GM19397 (cell line): ENCODE results near the gene TPRN.

ENCODE experiments used
- ATAC-seq: cut with Tn5 transposase; IDR thresholded peaks from one replicate; pipeline ENCODE4 v1.9.1; 2021; ENCODE audit warnings: mild to moderate bottlenecking, moderate library complexity; ENCODE audit not compliant: unreplicated experiment

The TPRN gene

DNA sequence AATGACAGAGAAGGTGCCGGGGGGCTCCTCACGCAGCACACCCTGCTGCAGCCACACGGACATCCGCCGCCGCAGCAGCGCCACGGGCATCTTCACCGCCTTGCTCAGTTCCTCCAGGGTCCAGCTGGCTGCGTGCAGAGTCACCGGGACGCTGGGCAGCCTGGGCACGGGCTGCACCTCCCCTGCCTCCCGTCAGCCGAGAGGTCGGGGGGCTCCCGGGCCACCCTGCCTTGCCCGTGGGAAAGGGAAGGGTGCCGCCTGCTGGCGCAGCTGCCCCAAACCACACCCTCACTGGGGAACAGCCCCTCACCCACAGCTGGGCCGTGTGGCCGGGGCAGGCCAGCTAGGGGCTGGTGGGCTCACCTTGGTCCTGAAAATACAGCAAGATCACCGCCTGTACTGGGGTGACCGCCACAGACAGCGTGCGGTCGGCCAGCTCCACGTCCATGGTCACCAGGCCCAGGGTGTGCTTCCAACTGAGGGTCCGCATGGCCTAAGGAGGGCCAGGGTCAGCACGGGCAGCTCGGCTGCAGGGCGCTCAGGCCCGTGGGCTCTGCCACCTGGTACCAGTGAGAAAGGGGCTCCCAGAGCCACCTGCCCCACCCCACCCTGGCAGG, 25.1 kb downstream of the TPRN start:
- ATAC-seq, result no peak

DNA sequence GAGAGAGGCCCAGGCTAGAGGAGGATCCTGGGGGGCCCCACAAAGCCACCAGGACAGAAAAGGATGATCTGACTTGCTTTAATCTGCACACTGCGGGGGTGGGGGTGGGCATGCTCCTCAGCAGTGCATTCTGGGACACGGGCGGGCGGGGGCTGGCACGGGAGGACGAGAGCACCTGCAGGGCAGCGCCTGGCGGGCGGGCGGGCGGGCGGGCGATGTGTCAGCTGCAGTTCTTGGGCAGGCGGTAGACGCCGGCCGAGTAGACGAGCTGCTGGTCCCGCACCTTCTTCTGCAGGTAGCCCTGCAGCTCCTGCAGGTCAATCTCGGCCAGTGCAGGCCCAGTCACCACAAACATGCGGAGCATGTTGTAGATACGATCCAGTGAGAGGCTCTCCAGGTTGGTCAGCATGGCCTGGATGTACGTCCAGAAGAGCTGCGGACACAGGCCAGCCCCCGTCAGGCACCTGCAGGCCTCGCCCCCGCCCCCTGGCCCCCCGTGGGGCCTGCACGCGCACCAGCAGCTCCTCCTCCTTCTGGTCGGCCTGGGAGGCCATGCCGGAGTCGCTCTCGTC, 25.7 kb downstream of the TPRN start:
- no peak for ATAC-seq

DNA sequence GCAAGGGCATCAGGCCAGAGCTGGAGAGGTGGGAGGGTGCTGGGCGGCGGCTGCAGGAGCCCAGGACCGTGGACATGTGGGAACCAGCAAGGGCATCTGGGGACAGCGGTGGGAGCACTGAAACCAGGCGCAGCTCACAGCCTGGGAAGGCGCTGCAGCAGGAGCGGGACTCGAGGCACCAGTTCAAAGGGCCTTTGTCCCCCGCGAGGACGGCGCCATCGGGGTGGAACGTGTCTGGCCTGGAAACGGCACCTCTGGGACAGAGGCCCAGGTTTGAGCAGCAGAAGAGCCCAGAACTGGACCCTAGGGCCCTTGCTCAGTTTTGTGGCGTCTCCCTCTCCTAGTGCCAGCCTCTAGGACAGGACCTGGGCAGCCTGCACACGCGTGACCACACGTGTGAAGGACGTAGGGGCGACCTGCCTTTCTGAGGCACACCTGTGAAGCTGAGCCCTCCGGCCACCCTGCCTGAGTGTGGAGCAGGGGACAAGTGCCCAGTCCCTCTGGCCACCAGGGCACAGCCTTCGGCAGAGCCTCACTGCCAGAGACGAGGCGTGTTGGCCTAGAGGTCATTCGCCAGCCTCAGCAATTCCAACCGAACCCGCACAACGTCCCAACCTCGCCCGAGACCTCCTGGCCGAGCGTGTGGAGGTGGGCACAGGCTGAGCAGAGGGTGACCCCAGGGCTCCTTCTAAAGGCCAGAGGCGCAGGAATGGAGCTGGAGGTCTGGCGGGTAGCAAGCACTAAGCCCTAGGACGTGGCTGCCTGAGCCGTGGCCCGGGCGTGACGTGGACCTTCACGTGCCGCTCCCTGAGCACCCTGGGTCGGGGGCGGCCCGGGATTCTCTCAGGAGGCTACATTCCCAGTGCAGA, 26.5 kb downstream of the TPRN start:
- ATAC-seq, result no peak

DNA sequence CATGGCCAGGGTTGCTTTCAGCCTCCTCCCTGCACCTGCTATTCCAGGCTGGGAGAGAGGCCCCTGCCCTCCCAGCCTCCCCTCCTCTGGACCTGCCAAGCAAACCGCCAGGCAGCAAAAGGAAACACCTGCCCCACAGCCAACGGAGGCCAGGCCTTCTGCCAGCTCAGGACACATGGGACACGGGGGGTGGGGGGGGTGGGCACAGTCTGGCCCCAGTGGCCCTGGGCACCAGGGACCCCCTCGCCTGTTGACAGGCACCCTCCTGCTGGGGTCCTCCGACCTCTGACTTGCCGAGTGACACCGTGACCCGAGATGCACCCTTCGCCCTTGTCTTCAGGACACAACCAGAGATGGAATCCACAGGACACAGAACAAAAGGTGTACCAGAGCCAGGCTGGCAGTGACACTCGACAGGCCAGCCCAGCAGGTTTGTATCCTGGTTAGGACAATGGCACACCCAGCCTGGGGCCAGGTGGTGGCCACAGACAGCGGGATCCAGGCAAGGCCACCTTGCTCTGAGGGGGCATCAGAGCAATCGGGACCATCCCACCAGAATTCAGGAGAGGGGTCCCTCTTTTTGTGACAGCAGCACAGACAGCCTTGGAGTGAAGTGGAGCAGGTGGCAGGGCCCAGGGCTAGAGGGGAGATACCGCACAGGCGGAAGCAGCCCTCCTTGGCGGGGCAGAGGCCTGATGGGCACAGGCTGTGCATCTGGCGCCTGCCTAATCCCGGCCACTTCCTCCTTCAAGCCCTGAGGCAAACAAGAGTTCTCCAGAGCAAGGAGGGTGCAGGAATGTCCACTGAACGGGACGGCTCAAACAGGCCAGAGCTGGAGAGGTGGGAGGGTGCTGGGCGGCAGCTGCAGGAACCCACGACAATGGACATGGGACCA, 27.4 kb downstream of the TPRN start:
- no peak for ATAC-seq

DNA sequence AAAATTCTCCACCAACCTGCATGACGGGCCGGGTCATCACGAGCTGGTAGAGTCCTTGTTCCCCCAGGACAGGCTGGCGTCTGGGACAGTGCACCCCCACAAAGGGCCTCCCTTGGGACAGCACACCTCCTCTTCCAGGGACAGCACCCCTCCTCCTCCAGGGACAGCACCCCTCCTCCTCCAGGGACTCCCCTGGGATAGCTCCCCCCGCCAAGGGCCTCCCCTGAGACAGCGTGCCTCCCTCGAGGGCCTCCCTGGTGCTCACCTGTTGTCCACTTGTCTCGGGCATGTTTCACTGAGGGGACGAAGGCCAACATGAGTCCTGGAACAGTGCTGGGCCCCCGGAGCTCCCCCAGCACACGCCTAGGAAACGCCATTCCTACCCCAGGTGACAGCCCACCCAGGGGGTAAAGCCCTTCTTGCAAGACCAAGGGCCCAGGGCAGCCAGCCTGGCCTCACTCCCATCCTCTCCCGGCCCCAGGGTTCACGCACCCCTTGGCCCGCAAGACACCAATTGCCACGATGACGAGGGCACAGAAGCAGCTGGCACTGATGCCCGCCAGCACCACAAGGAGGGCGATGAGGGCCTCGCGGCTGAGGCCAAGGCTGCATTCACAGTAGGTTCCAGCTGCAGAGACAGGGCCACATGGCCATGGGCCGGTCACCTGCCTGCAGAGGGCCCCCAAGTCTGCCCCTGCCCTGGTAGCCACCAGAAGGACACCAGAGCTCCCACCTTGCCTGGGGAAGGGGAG, 29.2 kb downstream of the TPRN start:
- ATAC-seq, result no peak

DNA sequence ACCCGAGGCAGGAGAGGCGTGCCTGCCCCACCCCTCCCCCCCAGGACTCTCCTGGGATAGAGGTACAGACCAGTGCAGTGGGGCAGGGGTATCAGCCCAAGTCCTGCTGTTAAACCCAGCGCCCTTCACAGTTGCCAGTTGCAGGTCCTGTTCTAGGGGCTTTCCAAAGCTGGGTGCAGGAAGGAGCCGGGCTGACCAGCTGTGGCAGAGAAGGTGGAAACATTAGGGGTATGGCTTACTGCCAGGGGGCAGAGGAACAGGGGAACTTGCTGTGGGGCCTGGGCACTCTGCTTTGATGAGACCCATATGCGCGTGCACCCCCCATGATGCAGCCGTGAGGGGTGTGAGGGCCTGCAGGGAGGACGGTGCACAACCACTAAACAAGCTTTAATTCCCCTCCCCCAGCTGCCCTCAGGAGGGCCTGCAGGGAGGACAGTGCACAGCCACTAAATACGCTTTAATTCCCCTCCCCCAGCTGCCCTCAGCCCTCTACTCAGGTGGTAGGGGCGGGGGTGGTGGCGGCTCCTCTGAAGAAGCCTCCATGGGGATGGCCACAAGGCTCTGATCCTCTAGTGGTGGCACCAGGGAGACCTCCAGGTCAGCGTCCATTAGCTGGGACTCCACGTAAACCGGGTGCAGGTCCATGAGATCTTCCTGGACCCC, 29.9 kb downstream of the TPRN start:
- no peak for ATAC-seq

DNA sequence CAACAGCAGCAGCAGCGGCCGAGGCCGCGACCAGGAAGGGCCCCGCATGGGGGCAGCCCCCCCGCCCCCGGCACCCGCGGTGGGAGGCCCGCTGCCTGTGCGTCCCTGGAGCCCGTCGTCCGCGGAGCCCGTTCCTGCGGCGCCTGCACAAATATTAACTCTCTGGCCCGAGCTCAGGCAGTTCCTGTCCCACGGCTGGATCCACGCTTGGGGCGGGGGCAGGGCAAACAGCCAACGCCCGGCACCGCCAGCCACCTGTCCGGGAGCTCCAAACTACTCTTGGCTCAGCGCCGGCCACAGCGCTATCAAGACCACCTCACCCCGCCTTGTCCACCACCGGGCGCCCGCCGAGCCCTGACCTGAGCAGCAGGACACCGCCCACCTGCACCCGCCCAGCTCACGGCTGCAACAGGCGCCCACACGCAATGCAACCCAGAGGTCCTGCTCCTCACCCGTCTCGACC, 30.6 kb downstream of the TPRN start, which contains the start of gene LRRC26:
Gene LRRC26 (minus strand): TSS at position 156 of the 463 bp plus-strand sequence. CDS start 108 bp downstream, at position 48.
- ATAC-seq, result no peak

DNA sequence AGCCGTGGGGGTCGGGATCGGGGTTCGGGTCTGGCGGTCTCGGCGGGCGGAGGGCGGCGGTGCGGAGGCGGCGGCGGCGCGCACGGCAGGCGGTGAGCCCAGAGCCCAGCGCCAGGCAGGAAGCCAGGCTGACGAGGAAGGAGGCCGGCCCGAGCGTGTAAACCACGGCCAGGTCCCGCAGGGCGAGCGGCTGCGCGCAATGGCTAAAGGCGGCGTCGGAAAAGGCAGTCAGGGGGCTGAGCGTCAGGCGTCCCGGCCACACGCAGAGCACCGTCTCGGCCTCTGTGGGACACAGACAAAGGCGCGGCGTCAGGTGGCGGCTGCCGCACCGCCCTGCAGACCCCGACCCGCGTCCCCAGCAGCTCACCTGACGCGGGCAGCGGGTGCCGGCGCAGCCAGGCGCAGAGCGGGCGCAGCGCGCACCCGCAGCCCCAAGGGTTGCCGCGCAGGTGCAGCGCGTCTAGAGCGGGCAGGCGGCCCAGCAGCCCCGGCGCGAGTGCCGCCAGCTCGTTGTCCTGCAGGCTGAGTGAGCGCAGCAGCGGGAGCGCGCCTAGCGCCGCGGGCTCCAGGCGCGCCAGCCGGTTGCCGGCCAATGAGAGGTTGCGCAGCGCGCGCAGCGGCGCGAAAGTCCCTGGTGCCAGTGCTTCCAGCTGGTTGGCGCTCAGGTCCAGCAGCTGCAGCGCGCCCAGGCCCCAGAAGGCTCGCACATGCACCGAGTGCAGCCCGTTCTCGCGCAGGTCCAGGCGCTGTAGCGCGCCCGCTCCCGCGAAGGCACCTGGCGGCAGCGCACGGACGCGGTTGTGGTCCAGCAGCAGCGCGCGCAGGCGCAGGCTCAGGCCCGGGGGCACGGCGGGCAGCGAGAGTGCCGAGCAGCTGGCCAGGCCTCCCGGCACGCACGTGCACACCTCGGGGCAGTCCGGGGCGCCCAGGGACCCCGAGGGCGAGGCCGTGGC, 31.4 kb downstream of the TPRN start:
- ATAC-seq, result no peak

DNA sequence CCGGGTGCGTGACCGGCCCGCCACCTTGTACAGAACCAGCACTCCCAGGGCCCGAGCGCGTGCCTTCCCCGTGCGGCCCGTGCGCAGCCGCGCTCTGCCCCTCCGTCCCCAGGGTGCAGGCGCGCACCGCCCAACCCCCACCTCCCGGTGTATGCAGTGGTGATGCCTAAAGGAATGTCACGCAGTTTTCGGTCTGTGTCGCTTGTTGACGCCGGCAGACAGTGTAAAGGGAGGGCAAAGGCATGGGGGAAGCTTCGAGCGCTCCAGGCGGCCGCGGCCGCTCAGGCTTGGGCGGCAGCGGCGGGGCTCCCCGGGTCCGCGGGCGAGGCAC, 32.0 kb downstream of the TPRN start:
- ATAC-seq, result no peak

DNA sequence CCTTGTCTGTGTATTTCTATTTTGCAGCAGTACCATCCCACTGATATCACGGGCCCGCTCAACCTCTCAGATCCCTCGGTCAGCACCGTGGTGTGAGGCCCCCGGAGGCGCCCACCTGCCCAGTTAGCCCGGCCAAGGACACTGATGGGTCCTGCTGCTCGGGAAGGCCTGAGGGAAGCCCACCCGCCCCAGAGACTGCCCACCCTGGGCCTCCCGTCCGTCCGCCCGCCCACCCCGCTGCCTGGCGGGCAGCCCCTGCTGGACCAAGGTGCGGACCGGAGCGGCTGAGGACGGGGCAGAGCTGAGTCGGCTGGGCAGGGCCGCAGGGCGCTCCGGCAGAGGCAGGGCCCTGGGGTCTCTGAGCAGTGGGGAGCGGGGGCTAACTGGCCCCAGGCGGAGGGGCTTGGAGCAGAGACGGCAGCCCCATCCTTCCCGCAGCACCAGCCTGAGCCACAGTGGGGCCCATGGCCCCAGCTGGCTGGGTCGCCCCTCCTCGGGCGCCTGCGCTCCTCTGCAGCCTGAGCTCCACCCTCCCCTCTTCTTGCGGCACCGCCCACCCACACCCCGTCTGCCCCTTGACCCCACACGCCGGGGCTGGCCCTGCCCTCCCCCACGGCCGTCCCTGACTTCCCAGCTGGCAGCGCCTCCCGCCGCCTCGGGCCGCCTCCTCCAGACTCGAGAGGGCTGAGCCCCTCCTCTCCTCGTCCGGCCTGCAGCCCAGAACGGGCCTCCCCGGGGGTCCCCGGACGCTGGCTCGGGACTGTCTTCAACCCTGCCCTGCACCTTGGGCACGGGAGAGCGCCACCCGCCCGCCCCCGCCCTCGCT, 32.6 kb downstream of the TPRN start:
- no peak for ATAC-seq

DNA sequence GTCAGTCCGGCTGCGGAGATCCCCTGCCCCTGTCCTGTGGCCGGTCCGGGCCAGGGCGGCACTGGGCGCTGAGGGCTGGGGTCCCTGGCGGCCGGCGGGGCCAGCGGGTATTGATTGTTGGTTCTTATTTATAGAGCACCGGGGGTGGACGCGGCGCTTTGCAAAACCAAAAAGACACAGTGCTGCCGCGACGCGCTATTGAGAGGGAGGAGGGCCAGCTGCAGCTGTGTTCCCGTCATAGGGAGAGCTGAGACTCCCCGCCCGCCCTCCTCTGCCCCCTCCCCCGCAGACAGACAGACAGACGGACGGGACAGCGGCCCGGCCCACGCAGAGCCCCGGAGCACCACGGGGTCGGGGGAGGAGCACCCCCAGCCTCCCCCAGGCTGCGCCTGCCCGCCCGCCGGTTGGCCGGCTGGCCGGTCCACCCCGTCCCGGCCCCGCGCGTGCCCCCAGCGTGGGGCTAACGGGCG, 33.2 kb downstream of the TPRN start:
- ATAC-seq, result no peak

DNA sequence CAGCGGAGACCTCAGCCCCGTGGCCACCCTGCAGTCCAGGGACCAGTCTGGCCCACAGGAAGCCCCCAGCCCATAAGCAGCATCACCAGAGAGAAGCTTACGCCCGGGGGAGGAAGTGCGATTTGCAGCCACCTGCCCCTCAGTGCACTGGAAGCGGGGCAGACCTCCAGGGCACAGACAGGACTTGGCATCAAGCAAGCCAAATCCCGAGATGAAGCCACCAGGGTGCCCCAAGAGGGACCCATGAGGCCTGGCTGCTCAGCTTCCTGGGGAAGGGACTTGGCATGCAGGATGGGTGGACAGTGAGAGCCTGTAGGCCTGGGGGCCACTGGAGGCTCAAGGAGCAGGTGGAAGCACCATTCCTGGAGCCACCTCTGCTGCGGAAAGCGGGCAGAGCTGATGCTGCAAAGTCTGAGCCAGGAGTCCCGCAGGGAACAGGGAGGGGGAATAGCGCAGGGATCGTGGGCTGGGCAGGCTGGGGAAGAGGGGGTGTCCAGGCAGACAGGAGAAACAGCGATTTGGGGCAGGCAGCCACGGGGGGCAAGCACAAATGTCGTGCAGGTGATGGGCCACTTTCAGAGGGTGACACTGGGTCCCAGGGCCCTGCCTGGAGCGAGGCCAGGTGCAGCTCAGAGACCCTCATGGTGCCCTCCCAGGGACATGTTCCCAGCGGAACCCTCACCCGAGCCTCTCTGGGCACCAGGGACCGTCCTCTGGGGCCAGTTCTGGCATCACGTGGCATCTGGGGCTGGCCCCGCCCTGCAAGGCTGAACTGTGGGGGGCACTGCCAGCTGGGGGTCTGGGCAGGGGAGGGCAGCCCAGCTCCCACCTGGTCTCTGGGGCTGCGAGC, 33.9 kb downstream of the TPRN start:
- ATAC-seq, result no peak

DNA sequence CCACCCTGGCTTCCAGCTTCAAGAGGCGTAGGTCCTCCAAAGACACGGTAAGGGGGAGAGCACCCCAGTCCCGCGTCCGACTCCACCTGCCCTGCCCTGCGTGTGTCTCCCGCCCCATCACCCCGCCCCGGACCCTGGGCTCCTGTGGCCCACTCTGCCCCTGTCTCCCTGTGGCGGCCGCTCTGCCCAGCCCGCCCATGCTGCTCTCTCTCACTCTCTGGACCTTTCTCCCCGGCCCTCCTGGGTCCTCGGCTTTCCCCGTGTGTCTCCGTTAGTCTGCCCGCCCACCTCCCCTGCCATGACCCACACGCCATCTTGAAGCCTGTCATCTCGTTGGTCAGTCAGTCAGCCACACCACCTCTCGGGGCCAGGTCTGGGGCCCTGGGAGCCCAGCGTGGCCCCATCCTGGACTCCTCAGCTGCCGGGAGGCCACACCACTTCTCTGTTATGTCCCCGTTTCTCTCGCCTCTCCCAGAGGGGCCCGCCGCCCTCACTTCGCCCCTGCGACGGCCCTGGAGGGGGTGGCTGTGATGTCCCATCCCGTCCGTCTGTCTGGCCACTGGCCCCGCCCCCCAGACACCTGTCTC, 35.2 kb downstream of the TPRN start:
- ATAC-seq, result no peak

DNA sequence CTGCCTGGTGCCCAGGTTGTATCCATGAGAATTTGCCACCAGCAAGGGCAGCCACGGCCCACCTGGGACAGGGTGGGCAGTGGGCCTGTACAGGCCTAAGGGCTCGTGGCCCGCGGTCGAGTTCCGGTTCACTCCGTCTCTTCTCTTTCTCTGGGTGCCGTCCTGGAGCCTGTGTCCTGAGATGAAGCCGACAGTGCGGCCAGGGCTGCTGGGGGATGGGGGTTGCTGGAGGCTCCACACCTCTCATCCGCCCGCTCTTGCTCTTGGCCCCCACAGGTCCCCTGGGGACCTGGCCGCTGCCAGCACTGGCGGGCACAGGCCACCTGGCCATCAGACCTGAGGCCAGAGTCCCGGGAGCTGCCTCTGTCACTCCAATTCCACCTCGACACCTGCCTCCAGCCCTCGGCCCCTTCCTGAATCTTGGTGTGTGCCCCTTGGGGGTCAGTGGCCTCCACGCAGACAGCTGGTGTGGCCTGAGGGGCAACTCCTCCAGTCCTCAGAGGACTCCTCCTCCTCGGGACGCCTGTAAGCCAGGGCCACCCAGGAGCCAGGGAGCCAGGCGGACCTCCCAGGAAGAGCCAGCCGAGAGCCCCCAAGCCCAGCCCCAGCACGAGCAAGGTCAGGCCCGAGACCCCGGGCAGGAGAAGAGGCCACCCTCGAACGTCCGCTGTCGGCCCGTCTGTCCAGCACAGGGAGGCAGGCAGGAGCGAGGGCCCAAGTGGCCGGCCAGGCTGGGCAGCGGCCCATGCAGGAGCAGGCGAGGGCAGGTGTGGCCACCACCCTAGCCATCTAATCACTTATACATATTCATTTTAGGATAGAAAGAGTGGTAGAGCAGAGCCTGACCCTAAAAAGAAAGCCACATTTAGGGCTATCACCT, 35.9 kb downstream of the TPRN start:
- no peak for ATAC-seq

DNA sequence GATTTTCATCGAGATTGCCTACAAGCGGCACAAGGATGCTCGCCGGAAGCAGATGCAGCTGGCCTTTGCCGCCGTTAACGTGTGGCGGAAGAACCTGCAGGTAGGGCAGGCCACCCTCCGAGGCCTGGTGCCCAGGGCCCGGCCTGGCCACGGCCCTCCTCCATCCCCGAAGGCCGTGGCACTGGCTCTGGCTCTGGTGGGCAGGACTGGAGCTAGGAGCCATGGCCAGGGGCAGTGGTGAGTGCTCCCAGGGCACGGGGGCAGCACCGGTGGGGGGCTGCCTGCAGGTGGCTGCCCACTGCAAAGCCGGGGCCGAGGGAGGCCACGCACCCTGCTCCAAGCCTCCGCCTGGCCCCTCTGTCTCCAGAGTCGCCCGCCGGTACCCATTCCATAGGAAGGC, 36.7 kb downstream of the TPRN start:
- no peak for ATAC-seq

DNA sequence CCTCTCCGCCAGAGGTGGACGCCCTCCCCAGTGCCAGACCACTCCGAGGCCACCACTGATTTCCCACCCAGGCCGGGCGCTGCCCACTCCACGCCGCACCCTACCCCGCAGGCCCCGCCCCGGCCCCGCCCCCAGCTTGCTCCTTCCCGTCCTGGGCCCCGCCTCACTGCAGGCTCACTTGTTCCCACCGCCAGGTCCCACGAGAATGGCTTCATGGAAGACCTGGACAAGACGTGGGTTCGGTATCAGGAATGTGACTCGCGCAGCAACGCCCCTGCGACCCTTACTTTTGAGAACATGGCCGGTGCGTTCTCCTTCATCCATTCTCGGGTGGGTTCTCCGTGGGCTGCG, 37.2 kb downstream of the TPRN start:
- ATAC-seq, result no peak
